SJCRH30 (cell line): Measurements from ENCODE around the gene TICRR. TPM values are rescaled to one million over a fixed set of nuclear protein-coding genes. Genes with fewer than 3 reads are reported as not detected.
A peak's percentile ranks its signal among the peaks of the same experiment; 100 is the strongest.
"Not testable (repeated sequence)": the region's sequence is repeated elsewhere in the genome, so short reads cannot be mapped to it uniquely, and the experiment has no call there.

Source experiments
- DNase-seq, 2 experiments: peaks; one replicate each; pipeline ENCODE4 v3.0.0-alpha.2; 2015 to 2020
- H3K27ac ChIP-seq: fragments of 250-450 bp; sonication (Bioruptor Pico); 2 replicates; pipeline ENCODE4 v1.5.1; 2020; ENCODE audit warnings: mild to moderate bottlenecking, moderate library complexity
- H3K27me3 ChIP-seq: fragments of 250-450 bp; sonication (Bioruptor Pico); 2 replicates; pipeline ENCODE4 v1.5.1; 2020; ENCODE audit warnings: mild to moderate bottlenecking, moderate library complexity
- H3K36me3 ChIP-seq: fragments of 250-450 bp; sonication (Bioruptor Pico); 2 replicates; pipeline ENCODE4 v1.5.1; 2020; ENCODE audit warnings: mild to moderate bottlenecking, moderate library complexity
- H3K4me1 ChIP-seq: fragments of 250-450 bp; sonication (Bioruptor Pico); 2 replicates; pipeline ENCODE4 v1.5.1; 2020; ENCODE audit warnings: mild to moderate bottlenecking, moderate library complexity
- H3K4me3 ChIP-seq: fragments of 250-450 bp; sonication (Bioruptor Pico); 2 replicates; pipeline ENCODE4 v1.5.1; 2020; ENCODE audit warnings: mild to moderate bottlenecking, moderate library complexity
- H3K9me3 ChIP-seq: fragments of 250-450 bp; sonication (Bioruptor Pico); replicated peaks from 2 replicates; pipeline ENCODE4 v1.5.1; 2020; ENCODE audit warnings: mild to moderate bottlenecking, moderate library complexity
- total RNA-seq: library from RNA; depleted of rRNA; stranded (reverse); fragments of >200 nt; shearing (Covaris generic); gene quantifications from 2 replicates; pipeline ENCODE4 v1.2.3, GENCODE V29; 2014; rRNA removed

TICRR gene, protein sequence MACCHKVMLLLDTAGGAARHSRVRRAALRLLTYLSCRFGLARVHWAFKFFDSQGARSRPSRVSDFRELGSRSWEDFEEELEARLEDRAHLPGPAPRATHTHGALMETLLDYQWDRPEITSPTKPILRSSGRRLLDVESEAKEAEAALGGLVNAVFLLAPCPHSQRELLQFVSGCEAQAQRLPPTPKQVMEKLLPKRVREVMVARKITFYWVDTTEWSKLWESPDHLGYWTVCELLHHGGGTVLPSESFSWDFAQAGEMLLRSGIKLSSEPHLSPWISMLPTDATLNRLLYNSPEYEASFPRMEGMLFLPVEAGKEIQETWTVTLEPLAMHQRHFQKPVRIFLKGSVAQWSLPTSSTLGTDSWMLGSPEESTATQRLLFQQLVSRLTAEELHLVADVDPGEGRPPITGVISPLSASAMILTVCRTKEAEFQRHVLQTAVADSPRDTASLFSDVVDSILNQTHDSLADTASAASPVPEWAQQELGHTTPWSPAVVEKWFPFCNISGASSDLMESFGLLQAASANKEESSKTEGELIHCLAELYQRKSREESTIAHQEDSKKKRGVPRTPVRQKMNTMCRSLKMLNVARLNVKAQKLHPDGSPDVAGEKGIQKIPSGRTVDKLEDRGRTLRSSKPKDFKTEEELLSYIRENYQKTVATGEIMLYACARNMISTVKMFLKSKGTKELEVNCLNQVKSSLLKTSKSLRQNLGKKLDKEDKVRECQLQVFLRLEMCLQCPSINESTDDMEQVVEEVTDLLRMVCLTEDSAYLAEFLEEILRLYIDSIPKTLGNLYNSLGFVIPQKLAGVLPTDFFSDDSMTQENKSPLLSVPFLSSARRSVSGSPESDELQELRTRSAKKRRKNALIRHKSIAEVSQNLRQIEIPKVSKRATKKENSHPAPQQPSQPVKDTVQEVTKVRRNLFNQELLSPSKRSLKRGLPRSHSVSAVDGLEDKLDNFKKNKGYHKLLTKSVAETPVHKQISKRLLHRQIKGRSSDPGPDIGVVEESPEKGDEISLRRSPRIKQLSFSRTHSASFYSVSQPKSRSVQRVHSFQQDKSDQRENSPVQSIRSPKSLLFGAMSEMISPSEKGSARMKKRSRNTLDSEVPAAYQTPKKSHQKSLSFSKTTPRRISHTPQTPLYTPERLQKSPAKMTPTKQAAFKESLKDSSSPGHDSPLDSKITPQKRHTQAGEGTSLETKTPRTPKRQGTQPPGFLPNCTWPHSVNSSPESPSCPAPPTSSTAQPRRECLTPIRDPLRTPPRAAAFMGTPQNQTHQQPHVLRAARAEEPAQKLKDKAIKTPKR (N-terminal part only)
- 24.9 and 27.2 TPM in 2 replicates for total RNA-seq

DNA sequence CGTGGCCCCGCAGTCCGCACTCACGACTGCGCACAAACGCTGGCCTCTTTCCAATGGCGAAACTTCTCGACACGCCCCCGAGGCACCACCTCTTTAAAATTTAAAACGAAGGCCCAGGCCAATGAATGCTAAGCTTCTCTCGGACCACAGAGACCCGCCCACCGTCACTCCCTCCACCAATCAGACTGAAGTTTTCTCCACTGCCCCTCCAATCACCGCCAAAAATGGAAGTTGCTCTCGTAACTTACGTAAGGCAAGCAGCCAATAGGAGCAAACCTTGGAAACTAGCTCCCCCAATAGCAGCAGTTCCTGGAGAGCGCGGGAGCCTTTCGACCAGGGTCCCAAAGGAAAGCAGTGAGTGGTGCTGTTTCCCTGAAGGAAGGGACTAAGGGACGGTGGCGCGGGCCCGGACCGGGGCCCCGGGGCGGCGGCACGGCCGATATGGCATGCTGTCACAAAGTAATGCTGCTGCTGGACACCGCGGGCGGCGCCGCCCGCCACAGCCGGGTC, at the start of gene TICRR:
Gene TICRR (plus strand): TSS at position 324 of the 510 bp plus-strand sequence. CDS start 118 bp downstream, at position 442.
- no peaks in the 10 kb centered on the region for H3K27me3 ChIP-seq
- peak within 1 kb of the TSS; percentile 74 for H3K27ac ChIP-seq
- DNase-seq, result peak; percentile 98 to 99
- 0 out of 2 replicates have a peak, but pooled peaks cover 3% of the 10 kb centered on the region for H3K4me1 ChIP-seq
- H3K36me3 ChIP-seq, result peaks cover 20% of the 10 kb centered on the region
- peak within 1 kb of the TSS; percentile 89 for H3K4me3 ChIP-seq
- H3K9me3 ChIP-seq, result no peaks in the 10 kb centered on the region

DNA sequence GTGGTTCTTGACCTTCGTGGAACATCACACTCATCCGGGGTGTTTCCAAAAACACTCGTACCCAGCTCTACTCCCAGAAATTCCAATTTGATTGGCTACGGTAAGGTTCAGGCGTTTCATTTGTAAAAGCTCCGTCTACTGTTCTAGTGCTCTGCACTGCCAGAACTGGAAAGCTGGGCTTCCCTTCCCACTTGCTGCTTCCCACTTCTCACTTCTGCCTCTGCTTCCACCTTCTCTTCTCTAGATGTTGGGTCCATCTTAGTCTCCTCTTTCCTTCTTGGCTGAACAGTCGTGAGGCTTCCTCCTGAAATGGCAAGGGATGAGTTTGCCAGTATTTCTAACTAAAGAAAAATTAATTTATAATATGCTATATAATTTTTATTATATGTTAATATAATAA, 49.1 kb upstream of the TICRR start:
- no peak overlapping the region for H3K4me3 ChIP-seq
- DNase-seq, result no peak
- H3K9me3 ChIP-seq, result no peaks in the 10 kb centered on the region
- H3K4me1 ChIP-seq, result no peaks in the 10 kb centered on the region
- H3K27me3 ChIP-seq, result peaks cover 5% of the 10 kb centered on the region; the same call in 1 of the 2 replicates
- H3K27ac ChIP-seq, result no peak overlapping the region
- no peaks in the 10 kb centered on the region for H3K36me3 ChIP-seq

DNA sequence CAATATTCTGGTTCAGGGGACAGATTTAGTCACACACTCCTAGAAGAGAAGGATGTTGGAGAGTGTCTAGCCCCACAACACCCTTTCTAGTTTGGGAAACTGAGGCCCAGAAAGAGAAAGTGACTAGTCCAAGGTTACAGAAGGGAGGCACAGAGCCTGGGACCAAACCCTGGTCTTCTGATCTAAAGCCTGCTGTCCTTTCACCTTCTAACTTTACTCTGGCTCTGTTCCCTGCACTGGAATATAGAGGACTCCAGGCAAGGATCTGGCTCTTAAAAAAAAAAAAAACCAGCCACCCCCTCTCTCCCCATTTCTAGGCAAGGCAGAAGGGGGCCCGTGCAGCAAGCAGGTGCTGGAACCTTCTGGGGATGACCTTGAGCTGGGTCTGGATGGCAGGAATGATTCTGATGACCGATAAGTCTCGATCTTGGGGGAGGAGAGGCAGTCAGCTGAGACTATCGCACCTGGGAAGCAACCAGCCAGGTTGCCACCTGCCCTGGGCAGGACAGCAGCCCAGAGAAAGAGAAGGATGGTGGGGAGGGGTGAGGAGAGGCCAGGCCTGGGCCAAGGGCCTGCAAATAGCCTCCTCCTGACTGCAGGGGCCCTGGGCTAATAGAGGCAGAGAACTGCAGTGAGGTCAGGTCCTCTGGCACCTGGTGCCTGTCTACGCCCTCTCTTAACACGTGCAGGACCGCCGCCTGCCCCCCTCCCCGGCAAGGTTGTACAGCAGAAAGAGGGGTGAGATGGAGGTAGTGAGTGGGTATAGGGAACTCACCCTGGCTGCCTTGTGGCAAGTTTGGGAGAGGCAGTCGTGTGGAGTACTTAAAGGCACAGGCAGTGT, 48.4 kb upstream of the TICRR start:
- Histone ChIP-seq H3K27ac (no peak overlapping the region), H3K27me3 (peaks cover 5% of the 10 kb centered on the region; the same call in 1 of the 2 replicates), H3K4me3 (no peak overlapping the region), H3K4me1 (no peaks in the 10 kb centered on the region), H3K9me3 (no peaks in the 10 kb centered on the region), H3K36me3 (no peaks in the 10 kb centered on the region)
- DNase-seq, result no peak

DNA sequence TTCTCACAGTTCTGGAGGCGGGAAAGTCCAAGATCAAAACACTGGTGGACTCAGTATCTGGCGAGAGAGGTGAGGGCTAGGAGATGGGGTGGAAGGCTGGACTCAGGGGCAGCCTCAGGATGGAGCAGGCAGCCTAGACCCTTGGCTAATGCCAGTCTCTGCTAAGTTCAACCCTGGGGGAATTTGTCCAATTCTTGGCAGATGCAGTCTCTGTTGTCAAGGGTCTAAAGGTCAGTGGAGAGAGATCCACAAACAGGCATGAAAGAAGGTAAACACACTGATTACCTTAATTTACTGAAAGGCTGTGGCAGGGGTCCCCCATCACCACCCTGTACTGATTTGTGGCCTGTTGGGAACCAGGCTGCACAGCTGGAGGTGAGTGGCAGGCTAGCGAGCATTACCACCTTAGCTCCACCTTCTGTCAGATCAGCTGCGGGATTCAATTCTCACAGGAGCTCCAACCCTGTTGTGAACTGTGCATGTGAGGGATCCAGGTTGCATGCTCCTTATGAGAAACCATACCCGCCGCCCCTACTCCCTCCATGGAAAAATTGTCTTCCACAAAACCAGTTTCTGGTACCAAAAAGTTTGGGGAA, 46.4 kb upstream of the TICRR start:
- Histone ChIP-seq H3K27ac (no peak overlapping the region), H3K4me3 (no peak overlapping the region), H3K4me1 (0 out of 2 replicates have a peak, but pooled peaks cover 2% of the 10 kb centered on the region), H3K36me3 (no peaks in the 10 kb centered on the region), H3K9me3 (no peaks in the 10 kb centered on the region), H3K27me3 (peaks cover 5% of the 10 kb centered on the region; the same call in 1 of the 2 replicates)
- DNase-seq, result no peak

DNA sequence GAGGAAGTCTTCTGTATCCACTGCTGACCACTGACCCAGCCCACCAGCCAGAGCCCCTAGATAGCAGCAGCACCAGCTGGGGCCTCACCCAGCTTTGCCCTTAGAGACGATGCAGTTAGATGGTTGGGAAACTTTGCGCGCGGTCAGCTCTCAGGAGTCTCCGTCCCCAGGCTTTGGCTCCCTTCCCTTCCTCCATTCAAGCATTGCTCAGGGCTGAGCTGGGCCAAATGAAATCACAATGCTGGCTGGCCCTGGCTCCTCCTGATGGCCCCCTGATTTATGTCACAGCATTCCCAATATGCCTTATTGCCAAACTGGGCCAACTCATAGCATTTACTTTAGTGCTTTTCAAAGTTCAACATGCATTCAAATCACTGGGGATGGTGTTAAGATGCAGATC, 44.3 kb upstream of the TICRR start:
- 0 out of 2 replicates have a peak, but pooled peaks cover 2% of the 10 kb centered on the region for H3K4me1 ChIP-seq
- H3K9me3 ChIP-seq, result no peaks in the 10 kb centered on the region
- no peak overlapping the region for H3K4me3 ChIP-seq
- H3K27me3 ChIP-seq, result peaks cover 5% of the 10 kb centered on the region; the same call in 1 of the 2 replicates
- no peak for DNase-seq
- no peaks in the 10 kb centered on the region for H3K36me3 ChIP-seq
- H3K27ac ChIP-seq, result no peak overlapping the region

DNA sequence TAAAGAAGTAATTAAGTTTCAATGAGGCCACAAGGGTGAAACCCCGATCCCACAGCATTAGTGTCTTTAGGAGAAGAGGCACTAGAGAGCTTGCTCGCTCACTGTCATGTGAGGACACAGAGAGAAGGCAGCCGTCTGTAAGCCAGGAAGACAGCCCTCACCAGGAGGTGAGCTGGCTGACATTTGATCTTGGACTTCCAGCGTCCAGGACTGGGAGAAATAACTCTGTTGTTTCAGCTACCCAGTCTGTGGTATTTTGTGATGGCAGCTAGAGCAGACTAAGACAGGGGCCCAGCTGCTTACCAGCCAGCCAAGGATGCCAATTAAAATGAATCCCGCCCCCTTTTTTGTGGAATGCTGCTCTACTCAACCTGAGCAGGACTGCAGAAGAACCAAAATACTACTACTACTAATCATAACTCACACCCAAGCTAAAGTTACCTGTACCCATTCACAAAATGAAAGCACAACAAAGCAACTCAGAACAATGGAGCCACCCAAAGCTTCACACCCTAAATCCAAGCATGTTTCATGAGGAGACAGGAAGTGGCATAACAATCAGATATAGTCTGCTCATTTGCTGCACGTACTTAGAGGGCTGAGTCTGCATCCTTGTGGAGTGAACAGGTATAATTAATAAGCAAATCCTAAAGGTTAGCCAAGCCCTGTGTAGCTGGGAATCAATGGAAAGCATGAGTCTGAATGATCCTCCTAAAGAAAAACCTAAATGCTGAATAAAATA, 43.3 kb upstream of the TICRR start:
- DNase-seq, result peak; percentile 43 to 62
- no peak overlapping the region for H3K27ac ChIP-seq
- H3K27me3 ChIP-seq, result peaks cover 5% of the 10 kb centered on the region; the same call in 1 of the 2 replicates
- 0 out of 2 replicates have a peak, but pooled peaks cover 2% of the 10 kb centered on the region for H3K4me1 ChIP-seq
- H3K9me3 ChIP-seq, result no peaks in the 10 kb centered on the region
- H3K36me3 ChIP-seq, result no peaks in the 10 kb centered on the region
- H3K4me3 ChIP-seq, result no peak overlapping the region

DNA sequence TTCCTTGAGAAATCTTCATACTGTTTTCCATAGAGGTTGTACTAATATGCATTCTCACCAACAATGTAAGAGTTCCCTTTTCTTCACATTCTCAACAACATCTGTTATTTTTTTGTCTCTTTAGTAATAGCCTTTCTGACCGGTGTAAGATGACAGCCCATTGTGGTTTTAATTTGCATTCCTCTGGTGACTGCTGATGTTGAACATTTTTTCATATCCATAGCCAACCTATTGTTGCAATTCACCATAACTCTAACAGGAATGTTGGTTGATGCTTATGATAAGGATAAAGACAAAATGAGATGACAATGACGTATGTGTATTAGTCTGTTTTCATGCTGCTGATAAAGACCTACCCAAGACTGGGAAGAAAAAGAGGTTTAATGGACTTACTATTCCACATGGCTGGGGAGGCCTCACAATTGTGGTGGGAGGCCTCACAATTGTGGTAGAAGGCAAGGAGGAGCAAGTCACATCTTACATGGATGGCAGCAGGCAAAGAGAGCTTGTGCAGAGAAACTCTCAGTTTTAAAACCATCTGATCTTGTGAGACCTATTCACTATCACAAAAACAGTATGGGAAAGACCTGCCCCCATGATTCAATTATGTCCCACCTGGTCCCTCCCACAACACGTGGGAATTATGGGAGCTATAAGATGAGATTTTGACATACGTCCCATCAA, 41.3 kb upstream of the TICRR start:
- no peak for DNase-seq
- Histone ChIP-seq H3K36me3 (no peaks in the 10 kb centered on the region), H3K4me3 (no peak overlapping the region), H3K27me3 (peaks cover 4% of the 10 kb centered on the region; the same call in 1 of the 2 replicates), H3K4me1 (0 out of 2 replicates have a peak, but pooled peaks cover 2% of the 10 kb centered on the region), H3K27ac (no peak overlapping the region), H3K9me3 (peaks cover 5% of the 10 kb centered on the region; the same call in 1 of the 2 replicates)

DNA sequence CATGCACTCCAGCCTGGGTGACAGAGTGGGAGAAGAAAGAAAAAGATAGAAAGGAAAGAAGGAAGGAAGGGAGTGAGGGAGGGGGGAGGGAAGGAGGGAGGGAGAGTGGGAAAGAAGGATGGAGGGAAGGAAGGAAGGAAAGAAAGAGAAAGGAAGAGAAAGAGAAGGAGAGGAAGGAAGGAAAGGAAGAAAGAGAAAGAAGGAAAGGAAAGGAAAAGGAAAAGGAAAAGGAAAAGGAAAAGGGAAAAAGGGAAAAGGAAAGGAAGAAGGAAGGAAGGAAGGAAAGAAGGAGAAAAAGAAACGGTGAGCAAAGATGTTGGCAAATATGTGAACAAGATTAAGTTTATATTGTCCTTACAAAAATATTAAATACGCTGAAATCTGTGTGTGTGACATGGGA, 36.2 kb upstream of the TICRR start:
- peaks cover 5% of the 10 kb centered on the region; the same call in 1 of the 2 replicates for H3K9me3 ChIP-seq
- no peaks in the 10 kb centered on the region for H3K4me1 ChIP-seq
- H3K36me3 ChIP-seq, result no peaks in the 10 kb centered on the region
- no peaks in the 10 kb centered on the region for H3K27me3 ChIP-seq
- no peak overlapping the region for H3K4me3 ChIP-seq
- DNase-seq, result no peak
- no peak overlapping the region for H3K27ac ChIP-seq

DNA sequence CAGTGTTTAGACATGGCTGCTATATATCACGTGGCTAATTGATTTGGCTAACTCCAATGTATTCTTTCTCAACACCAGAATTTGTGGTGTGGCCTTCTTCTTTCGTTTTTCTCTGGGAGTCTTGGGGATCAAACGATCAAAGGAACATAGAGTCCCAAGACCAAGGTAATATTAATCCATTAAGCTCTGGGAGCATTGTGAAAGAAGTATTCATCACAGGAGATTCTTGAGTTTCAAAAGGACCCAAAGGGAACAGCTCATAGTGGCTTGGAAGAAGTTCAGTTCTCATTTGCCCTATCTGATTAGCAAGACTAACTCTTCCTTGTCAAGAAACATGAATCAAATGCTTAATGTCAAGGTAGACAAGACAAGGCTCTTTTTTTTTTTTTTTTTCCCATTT, 32.9 kb upstream of the TICRR start:
- Histone ChIP-seq H3K27me3 (no peaks in the 10 kb centered on the region), H3K27ac (no peak overlapping the region), H3K36me3 (no peaks in the 10 kb centered on the region), H3K4me1 (no peaks in the 10 kb centered on the region), H3K9me3 (peaks cover 4% of the 10 kb centered on the region; the same call in 1 of the 2 replicates), H3K4me3 (no peak overlapping the region)
- no peak for DNase-seq

DNA sequence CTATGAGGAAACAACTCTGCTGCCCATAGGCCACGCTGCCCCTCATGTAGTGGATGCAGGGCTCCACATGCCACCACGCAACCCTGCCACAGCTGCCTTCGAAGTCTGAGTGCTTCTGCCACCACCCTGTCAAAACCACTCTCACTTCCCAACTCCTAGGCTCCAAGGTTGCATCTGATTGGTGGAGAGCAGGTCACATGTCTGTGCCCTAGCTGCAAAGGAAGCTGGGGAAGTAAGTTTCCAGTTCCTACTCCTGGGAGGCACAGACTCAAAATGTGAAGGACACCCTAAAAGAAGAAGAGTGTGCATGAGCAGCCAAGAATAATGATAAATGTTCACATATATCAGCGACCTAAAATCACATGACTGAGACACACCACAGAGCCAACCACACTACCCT, 31.9 kb upstream of the TICRR start:
- Histone ChIP-seq H3K27me3 (no peaks in the 10 kb centered on the region), H3K4me1 (no peaks in the 10 kb centered on the region), H3K4me3 (no peak overlapping the region), H3K9me3 (no peaks in the 10 kb centered on the region), H3K27ac (no peak overlapping the region), H3K36me3 (no peaks in the 10 kb centered on the region)
- no peak for DNase-seq

DNA sequence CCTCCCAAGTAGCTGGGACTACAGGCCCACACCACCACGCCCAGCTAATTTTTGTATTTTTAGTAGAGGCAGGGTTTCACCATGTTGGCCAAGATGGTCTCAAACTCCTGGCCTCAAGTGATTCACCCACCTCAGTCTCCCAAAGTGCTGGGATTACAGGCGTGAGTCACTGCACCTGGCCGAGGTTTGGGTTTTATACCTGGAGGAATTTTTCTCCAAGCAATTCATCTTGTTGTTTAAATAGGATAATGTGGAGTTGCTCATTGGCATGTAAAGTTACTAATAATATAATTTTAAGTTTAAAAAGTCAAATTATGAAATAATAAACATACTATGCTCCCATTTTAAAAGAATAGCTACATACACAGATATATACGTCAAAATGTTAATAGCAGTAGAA, 26.1 kb upstream of the TICRR start:
- not testable (repeated sequence) for H3K4me3 ChIP-seq, H3K4me1 ChIP-seq, H3K9me3 ChIP-seq, DNase-seq, H3K27ac ChIP-seq, H3K27me3 ChIP-seq, H3K36me3 ChIP-seq

DNA sequence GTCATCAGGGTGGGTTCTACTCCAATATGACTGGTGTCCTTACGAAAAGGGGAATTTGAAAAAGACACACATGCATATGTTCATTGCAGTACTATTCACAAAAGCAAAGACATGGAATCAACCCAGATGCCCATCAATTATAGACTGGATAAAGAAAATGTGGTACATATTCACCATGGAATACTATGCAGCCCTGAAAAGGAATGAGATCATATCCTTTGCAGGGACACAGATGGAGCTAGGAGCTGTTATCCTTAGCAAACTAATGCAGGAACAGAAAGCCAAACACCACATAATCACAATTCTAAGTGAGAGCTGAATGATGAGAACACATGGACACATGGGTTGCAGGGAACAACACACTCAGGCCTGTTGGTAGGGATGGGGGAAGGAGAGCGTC, 24.8 kb upstream of the TICRR start:
- H3K27me3 ChIP-seq, result no peaks in the 10 kb centered on the region
- H3K27ac ChIP-seq, result no peak overlapping the region
- no peak overlapping the region for H3K4me3 ChIP-seq
- no peaks in the 10 kb centered on the region for H3K36me3 ChIP-seq
- no peaks in the 10 kb centered on the region for H3K4me1 ChIP-seq
- H3K9me3 ChIP-seq, result no peaks in the 10 kb centered on the region
- no peak for DNase-seq
